Subcutaneous adipose tissue (tissue), 4 donors: ENCODE results near the gene TGFA. TPM values are rescaled to one million over a fixed set of nuclear protein-coding genes. Genes with fewer than 3 reads are reported as not detected.

ENCODE experiments used
- total RNA-seq, 4 donors: library from RNA; depleted of rRNA; stranded (reverse); fragments of >200 nt; gene quantifications; one replicate each; pipeline ENCODE4 v1.1.0, GENCODE V29; 2016
- TF ChIP-seq, protein P1 (sequence below): fragments of 450-650 bp; IDR thresholded peaks from one replicate; pipeline ENCODE4 v1.5.1; 2016; ENCODE audit warnings: low read depth, mild to moderate bottlenecking, control low read depth, antibody characterized with exemption, moderate library complexity

Gene TGFA
- total RNA-seq, 4 donors from 2014 or later = 1.1 to 3.6 (median 2.0) TPM

DNA sequence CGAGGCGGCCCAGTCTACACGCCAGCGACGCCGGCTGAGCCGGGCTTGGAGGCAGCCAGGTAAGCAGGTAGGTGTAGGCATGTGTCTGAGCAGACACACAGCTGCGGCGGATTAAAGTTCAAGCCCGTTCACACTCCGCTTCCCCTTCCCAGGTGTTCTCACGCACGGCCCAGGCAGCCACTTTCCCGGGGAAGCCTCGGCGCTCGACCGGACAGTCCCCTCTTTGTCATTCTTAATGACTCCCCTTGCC lies 367 bp downstream of the TGFA start:
- TF ChIP-seq, protein P1, sequence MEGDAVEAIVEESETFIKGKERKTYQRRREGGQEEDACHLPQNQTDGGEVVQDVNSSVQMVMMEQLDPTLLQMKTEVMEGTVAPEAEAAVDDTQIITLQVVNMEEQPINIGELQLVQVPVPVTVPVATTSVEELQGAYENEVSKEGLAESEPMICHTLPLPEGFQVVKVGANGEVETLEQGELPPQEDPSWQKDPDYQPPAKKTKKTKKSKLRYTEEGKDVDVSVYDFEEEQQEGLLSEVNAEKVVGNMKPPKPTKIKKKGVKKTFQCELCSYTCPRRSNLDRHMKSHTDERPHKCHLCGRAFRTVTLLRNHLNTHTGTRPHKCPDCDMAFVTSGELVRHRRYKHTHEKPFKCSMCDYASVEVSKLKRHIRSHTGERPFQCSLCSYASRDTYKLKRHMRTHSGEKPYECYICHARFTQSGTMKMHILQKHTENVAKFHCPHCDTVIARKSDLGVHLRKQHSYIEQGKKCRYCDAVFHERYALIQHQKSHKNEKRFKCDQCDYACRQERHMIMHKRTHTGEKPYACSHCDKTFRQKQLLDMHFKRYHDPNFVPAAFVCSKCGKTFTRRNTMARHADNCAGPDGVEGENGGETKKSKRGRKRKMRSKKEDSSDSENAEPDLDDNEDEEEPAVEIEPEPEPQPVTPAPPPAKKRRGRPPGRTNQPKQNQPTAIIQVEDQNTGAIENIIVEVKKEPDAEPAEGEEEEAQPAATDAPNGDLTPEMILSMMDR = no peak

DNA sequence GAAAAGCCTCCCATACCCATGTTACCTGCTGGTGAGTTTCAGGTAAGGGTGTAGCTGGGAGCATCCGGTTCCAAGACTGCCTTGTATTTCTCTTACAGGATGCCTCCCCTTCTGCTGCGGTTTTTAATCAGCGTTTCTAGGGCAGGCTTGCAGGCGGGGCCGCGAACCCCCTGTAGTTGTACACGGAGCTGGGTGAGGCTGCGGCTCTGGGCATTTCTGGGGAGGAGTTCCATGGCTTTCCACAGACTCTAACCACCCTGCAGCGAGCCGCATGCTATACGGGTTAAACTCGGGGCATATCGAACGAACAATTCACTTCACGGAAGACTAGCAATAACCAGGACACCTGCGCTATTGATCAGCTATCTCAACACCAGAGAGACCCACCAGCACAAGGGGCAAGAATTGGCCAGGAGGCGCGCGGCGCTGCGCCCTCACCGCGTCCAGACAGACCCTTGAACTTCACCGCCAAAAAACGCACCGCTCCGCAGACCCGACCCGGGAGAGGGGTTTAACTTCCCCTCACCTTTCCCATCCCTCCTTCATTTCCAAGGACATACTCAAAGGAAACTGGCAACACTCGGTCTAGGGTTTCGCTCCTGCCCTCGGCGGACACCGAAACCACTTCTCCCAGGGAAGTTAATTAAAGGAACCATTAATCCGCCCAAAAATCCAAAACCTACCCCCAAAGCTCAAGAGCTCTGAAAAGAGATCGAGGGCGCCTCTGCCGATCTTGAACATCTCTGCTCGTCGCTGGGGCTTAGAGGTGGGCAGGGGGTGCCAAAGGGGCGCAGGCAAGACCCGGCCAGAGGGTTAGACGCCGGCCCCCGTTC lies 909 bp downstream of the TGFA start:
- TF ChIP-seq, protein P1 = no peak

DNA sequence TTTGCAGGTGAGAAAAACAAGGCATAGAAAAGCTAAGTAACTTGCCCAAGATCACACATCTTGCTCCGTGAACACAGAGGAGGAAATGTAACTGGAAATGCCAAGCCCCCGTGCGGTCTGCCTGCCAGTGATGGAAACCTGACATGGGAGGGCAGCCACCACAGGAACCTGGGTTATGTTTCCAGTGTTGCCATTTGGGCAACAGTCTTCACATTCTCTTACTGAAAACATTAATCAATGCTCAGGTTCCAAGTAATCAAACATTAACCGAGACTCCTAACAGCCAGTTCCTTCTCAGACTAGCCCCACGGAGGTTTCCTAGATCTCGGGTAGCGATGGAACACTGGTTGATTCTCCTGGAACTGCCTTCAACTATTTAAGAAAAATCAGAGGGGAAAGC lies 2.5 kb downstream of the TGFA start:
- TF ChIP-seq, protein P1 = no peak

DNA sequence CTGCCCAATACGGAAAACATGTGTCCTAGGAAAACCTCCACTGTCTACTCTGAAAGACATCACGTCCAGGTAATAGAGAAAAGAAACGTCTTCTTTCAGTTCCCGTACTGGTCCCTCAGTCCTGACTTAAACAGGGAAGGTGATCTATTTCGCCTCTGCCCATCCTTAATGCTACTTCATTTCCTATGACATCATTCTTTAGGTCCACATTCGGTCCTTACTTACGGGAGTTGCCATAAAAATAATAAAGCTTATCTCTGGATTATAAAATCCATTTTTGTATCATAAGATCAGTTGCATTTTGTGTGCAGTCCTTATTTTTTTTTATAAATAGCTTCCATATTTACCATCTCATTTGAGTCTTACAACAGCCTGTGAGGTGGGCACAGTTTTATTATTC lies 3.7 kb downstream of the TGFA start:
- TF ChIP-seq, protein P1 = no peak

DNA sequence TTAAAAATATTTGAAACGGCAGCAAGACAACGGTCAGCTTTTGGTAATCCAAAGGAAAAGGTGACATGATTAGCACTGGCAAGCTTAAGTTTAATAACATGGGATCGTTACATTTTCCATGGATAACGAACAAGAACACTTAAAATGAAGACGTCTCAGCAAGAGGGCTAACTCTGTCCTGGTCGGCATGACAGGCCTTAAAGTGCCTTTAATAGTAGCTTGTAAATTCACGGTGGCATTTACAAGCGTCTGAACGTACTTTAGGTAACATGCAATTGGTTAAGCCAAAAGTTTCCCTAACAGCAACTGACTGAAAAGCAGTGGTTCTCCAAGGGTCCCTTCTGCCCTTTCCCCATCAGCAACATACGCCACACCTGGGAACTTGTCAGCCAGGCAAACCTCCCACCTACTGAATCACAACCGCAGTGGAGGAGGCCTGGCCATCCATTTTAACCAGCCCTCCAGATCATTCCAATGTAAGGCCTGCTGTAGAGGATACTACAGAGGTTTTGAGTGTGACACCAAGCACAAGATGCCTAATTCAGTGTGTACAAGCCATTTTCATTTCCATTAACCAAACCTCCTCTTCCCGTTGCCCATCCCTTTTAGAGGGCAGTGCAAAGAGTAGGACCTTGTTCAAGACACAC lies 4.4 kb downstream of the TGFA start:
- TF ChIP-seq, protein P1 = no peak

DNA sequence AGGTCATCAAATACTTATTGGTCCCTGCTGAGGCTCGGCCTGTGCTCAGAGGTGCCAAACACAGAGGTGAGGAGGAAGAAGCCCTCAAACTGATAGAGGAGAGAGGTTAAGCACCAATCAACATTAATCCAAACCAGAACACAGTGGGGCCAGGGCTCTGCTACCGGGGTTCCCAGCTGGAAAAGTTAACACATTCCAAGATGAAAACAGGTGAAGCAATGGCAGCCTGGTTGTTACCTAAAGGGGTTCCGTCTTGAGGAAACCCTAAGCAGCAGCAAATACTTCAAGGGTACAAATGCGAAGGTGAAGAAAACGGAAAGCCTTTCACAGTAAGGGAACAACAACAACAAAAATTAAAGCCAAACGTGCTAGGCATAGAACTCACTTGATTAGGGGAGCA lies 5.4 kb downstream of the TGFA start:
- TF ChIP-seq, protein P1 = no peak

DNA sequence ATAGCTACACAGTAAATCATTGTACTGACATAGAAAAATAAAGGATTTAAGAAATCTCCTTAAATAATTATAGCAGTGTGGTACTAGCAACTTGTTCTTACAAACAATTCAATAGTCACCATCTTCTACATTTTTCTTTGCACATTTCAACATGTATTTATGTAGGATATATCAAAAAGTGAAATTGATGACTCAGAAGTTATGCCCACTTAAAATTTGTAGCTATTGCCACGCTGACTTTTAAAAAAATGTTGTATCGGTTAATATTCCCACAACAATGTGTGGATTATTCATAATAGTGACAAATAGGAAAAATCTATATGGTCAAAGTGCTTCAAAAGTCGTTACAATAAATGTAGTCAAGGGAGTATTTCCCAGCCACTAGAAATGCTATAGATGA lies 6.7 kb downstream of the TGFA start:
- TF ChIP-seq, protein P1 = no peak
